Measurements from ENCODE around the gene GPRIN2.

The GPRIN2 gene

DNA sequence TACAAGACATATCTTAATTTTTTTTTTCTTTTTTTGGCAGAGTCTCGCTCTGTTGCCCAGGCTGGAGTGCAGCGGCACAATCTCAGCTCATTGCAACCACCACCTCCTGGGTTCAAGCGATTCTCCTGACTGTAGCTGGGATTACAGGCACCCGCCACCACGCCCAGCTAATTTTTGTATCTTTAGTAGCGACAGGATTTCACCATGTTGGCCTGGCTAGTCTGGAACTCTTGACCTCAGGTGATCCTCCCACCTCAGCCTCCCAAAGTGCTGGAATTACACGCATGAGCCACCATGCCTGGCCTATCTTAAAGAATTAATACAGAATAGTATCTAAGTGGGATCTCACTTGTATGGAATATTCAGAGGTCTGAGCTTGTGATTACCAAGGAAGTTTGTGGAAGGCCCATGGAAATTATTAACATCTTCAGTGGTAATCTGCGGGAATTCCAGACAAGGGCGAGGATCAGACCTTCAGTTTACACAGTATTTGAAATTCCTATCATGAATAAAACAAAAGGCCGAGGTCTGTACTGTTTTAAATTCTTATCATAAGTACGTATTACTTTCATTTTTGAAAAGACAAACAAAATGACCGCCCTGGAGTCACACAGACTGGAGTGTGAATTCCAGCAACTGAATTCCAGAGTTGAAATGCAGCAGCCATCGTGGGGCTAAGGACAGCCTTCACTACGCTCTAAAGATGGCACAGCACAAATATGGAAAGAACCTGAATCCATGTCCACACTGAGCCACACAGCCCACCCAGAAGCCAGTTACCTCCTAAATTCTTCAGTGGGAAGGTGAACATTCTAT, 16.7 kb downstream of the GPRIN2 start:
- TF ChIP-seq CTCF (IDR thresholded peaks at IDR 0.05; ENCODE audit: borderline replicate concordance, insufficient read depth, low read depth, low read length), result no peak
- no peak overlapping the region for H3K4me3 ChIP-seq (ENCODE audit: low read depth, low read length)

GRCh38 chr10:46538717-46539426, 17.6 kb downstream of the GPRIN2 start:
- TF ChIP-seq CTCF (IDR thresholded peaks at IDR 0.05; ENCODE audit: borderline replicate concordance, insufficient read depth, low read depth, low read length), result no peak
- H3K4me3 ChIP-seq (ENCODE audit: low read depth, low read length), result no peak overlapping the region

DNA sequence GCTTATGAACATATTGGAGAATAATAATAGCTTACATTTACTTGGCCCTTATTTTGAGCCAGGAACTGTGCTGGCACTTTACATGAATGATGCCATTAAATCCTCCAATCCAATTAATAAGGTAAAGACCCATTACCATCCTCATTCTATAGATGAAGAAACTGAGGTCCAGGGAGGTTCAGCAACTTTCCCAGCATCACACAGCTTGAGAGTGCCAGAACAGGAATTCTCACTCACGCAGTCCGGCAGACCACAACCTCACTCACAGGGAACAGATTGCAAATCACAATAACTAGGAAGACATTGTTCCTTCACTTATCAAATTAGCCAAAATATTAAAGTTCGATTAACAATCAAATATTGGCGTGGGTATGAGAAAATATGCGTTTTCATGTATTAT, 18.3 kb downstream of the GPRIN2 start:
- TF ChIP-seq CTCF (IDR thresholded peaks at IDR 0.05; ENCODE audit: borderline replicate concordance, insufficient read depth, low read depth, low read length), result no peak
- no peak overlapping the region for H3K4me3 ChIP-seq (ENCODE audit: low read depth, low read length)

DNA sequence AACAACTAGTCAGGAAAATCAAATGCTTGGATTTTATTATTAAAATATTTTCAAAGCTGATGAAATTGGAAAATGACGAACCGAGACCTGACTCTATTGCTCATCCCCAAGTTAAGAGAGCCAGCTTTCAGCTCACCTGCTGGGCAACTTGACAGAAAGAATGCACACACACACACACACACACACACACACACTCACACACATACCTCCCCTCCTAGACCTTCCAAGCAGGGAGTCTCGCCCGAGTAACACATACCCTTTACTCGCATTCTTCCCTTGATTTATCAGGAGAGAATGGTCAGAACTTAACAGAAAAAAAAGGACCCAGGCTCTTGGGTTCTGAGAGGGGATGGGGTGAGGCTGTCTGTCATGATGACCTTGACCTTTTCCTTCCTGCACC, 19.1 kb downstream of the GPRIN2 start:
- no peak overlapping the region for H3K4me3 ChIP-seq (ENCODE audit: low read depth, low read length)
- no peak for TF ChIP-seq CTCF (IDR thresholded peaks at IDR 0.05; ENCODE audit: borderline replicate concordance, insufficient read depth, low read depth, low read length)

- no peak overlapping the region for H3K4me3 ChIP-seq (ENCODE audit: low read depth, low read length)
Observed at GRCh38 chr10:46536781-46537180, 19.7 kb downstream of the GPRIN2 start.

GRCh38 chr10:46536171-46536570, 20.3 kb downstream of the GPRIN2 start:
- no peak overlapping the region for H3K4me3 ChIP-seq (ENCODE audit: low read depth, low read length)
- no peak for TF ChIP-seq CTCF (IDR thresholded peaks at IDR 0.05; ENCODE audit: borderline replicate concordance, insufficient read depth, low read depth, low read length)

More at GRCh38 chr10:46536781-46537180, 19.7 kb downstream of the GPRIN2 start:
- TF ChIP-seq CTCF (IDR thresholded peaks at IDR 0.05; ENCODE audit: borderline replicate concordance, insufficient read depth, low read depth, low read length), result no peak

Measured in GM12875 (cell line).